Measurements from ENCODE around the gene CAST. TPM values are rescaled to one million over a fixed set of nuclear protein-coding genes. Genes with fewer than 3 reads are reported as not detected.
"Not testable (repeated sequence)": the region's sequence is repeated elsewhere in the genome, so short reads cannot be mapped to it uniquely, and the experiment has no call there.

Gene CAST
- total RNA-seq, 4 donors from 2014 or later = 292 to 347 (median 320) TPM

DNA sequence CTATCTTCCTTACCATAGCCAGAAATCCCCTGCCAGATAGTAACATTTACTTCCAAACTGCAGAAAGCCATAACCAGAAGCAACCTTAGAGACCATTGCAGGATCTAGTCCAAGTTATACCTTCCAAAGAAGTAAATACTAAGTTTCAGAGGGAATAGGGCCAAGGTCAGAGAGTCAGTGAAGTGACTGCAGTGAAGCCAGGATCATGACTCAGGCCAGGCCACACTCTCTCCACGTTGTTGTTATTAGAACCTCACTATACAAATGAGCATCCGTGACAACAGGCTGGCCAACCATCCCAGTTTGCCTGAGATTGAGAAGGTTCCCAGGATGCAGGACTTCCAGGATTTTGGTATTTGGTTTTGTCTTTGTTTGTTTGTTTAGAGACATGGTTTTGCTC lies 134.3 kb downstream of the CAST start:
- no peak for ATAC-seq
- peaks cover 4 to 89% of the 10 kb centered on the region in 2 donors for H3K36me3 ChIP-seq
- peaks cover 0 to 4% (median 0%) of the 10 kb centered on the region in 3 donors for H3K4me1 ChIP-seq
- no peak overlapping the region for H3K4me3 ChIP-seq
- H3K9me3 ChIP-seq = no peaks in the 10 kb centered on the region
- WGBS, 2 donors (ENCODE audit: low coverage in 1 of 2) = 73% methylated on average over 2 of the region's 2 CpGs; no CpG with 5 or more reads in 1 of the 2 donors
- no peak overlapping the region for H3K27ac ChIP-seq
- TF ChIP-seq, protein P1, sequence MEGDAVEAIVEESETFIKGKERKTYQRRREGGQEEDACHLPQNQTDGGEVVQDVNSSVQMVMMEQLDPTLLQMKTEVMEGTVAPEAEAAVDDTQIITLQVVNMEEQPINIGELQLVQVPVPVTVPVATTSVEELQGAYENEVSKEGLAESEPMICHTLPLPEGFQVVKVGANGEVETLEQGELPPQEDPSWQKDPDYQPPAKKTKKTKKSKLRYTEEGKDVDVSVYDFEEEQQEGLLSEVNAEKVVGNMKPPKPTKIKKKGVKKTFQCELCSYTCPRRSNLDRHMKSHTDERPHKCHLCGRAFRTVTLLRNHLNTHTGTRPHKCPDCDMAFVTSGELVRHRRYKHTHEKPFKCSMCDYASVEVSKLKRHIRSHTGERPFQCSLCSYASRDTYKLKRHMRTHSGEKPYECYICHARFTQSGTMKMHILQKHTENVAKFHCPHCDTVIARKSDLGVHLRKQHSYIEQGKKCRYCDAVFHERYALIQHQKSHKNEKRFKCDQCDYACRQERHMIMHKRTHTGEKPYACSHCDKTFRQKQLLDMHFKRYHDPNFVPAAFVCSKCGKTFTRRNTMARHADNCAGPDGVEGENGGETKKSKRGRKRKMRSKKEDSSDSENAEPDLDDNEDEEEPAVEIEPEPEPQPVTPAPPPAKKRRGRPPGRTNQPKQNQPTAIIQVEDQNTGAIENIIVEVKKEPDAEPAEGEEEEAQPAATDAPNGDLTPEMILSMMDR (IDR thresholded peaks at IDR 0.05) = no peak
- TF ChIP-seq POLR2AphosphoS5 (IDR thresholded peaks at IDR 0.05) = no peak
- TF ChIP-seq POLR2A (IDR thresholded peaks at IDR 0.05) = no peak
- no peaks in the 10 kb centered on the region for H3K27me3 ChIP-seq

DNA sequence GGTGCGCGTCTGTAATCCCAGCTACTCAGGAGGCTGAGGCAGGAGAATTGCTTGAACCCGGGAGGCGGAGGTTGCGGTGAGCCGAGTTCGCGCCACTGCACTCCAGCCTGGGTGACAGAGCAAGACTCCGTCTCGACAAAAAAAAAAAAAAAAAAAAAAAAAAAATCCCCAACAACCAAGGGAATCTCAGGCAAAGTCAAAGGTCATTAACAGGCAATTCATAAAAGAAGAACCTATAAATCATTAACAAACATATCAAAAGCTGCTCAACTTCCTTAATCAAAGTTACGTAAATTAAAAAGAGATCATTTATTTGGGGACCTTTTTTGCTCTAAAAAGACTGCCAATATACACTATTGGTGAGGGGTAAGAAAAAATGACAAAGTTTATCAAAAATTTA lies 139.5 kb downstream of the CAST start:
- H3K9me3 ChIP-seq, ATAC-seq, H3K4me3 ChIP-seq, H3K27me3 ChIP-seq, H3K27ac ChIP-seq: not testable (repeated sequence)
- 76 to 94% methylated on average over 3 to 11 of the region's 11 CpGs for WGBS, 2 donors (ENCODE audit: low coverage in 1 of 2)
- Histone ChIP-seq H3K36me3 (peaks cover 0 to 58% of the 10 kb centered on the region in 2 donors), H3K4me1 (peaks cover 0 to 19% (median 0%) of the 10 kb centered on the region in 3 donors)

DNA sequence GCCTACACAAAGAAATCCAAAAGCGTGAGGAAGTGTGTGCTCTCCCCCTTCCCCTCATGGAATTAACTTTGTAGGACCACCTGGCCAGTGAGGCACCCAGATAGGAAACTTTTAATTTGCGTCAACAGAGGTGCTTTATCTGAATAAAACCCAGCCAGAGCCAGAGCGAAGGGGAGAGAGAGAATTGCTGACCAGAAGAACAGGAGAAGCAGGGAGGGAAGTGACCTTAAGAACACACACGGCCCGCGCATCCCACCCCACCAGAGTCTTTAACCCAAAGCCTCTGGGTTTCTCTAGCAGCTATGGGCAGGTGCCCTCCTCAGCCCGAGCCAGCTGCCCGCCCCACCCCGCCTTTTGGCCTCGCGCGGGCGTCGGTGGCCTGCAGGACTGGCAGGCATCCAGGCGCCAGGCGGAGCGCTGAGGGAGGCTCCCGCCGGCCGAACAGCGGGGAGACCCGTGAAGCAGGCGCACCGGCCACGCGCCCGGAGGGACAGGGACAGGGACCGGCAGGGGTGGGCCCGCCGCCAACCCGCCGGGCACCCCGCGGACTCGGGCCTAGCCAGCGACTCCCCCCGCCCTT lies 145.0 kb downstream of the CAST start:
- peak; percentile 75 for ATAC-seq
- peaks cover 0 to 9% of the 10 kb centered on the region in 2 donors for H3K36me3 ChIP-seq
- peaks cover 0 to 30% (median 3%) of the 10 kb centered on the region in 3 donors for H3K4me1 ChIP-seq
- peak overlapping the region; percentile 100 for H3K27ac ChIP-seq
- no peaks in the 10 kb centered on the region for H3K27me3 ChIP-seq
- TF ChIP-seq, protein P1 (IDR thresholded peaks at IDR 0.05) = peak in 1 of 4 experiments; percentile 18
- TF ChIP-seq POLR2AphosphoS5 (IDR thresholded peaks at IDR 0.05) (peak; percentile 67), POLR2A (IDR thresholded peaks at IDR 0.05) (peak; percentile 57 to 71), EP300 (IDR thresholded peaks at IDR 0.05) (no peak)
- no peaks in the 10 kb centered on the region for H3K9me3 ChIP-seq
- peak overlapping the region; percentile 94 to 96 for H3K4me3 ChIP-seq
- WGBS, 2 donors (ENCODE audit: low coverage in 1 of 2) = 0 to 2% methylated on average over 1 to 6 of the region's 37 CpGs

DNA sequence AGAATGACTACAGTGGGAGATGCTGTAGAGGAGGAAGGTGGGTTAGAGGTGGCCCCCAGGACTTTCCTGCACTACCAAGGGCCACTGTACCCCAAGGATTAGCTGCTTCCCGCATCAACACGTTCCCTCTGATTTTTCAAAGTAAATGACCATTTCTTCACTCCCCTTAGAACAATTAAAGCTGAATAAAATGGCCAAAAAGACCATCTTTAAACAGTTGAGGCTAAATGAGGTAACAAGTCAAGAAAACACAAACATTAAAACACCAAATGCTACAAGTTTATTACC lies 146.3 kb downstream of the CAST start:
- Histone ChIP-seq H3K27me3 (no peaks in the 10 kb centered on the region), H3K36me3 (peaks cover 0 to 5% of the 10 kb centered on the region in 2 donors), H3K27ac (peak overlapping the region; percentile 67 to 100 (median 100)), H3K9me3 (no peaks in the 10 kb centered on the region), H3K4me1 (peaks cover 0 to 26% (median 3%) of the 10 kb centered on the region in 3 donors), H3K4me3 (peak overlapping the region; percentile 94 to 96)
- ATAC-seq = no peak
- TF ChIP-seq EP300 (IDR thresholded peaks at IDR 0.05) = no peak
- no peak for TF ChIP-seq POLR2A (IDR thresholded peaks at IDR 0.05)
- no peak for TF ChIP-seq POLR2AphosphoS5 (IDR thresholded peaks at IDR 0.05)
- TF ChIP-seq, protein P1 (IDR thresholded peaks at IDR 0.05) = no peak
- WGBS, 2 donors (ENCODE audit: low coverage in 1 of 2) = 20 to 21% methylated on average over 1 to 2 of the region's 2 CpGs

DNA sequence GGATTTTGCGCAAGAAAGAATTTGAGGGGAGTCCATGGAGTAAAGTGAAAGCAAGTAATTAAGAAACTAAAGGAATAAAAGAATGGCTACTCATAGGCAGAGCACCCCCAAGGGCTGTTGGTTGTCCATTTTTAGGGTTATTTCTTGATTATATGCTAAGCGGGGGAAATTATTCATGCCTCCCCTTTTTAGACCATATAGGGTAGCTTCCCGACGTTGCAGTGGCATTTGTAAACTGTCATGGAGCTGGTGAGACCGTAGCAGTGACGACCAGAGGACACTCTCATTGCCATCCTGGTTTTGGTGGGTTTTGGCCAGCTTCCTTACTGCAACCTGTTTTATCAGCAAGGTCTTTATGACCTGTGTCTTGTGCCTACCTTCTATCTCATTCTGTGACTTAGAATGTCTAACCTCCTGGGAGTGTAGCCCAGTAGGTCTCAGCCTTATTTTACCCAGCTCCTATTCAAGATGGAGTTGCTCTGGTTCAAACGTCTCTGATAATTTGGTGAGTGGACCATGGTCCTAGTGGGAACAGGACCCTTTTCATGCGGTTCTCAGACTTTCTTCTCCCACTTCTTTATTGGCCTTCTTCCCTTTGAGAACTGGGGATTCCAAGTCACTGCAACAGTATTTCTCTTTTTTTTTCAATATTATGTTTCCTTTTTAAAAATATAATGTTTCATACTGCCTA lies 146.8 kb downstream of the CAST start:
- TF ChIP-seq POLR2AphosphoS5 (IDR thresholded peaks at IDR 0.05) (no peak), POLR2A (IDR thresholded peaks at IDR 0.05) (no peak), EP300 (IDR thresholded peaks at IDR 0.05) (no peak)
- TF ChIP-seq, protein P1 (IDR thresholded peaks at IDR 0.05) = no peak
- 79 to 80% methylated on average over 3 to 8 of the region's 8 CpGs for WGBS, 2 donors (ENCODE audit: low coverage in 1 of 2)
- peak overlapping the region in 3 of 4 donors; percentile 100 for H3K27ac ChIP-seq
- no peaks in the 10 kb centered on the region for H3K9me3 ChIP-seq
- H3K4me1 ChIP-seq = peaks cover 0 to 26% (median 3%) of the 10 kb centered on the region in 3 donors
- no peaks in the 10 kb centered on the region for H3K36me3 ChIP-seq
- ATAC-seq = no peak
- no peaks in the 10 kb centered on the region for H3K27me3 ChIP-seq
- peak overlapping the region in 1 of 2 donors; percentile 94 for H3K4me3 ChIP-seq
